ENCODE data around the gene DOCK11. TPM values are rescaled to one million over a fixed set of nuclear protein-coding genes. Genes with fewer than 3 reads are reported as not detected.
A peak's percentile ranks its signal among the peaks of the same experiment; 100 is the strongest.

The DOCK11 gene
- total RNA-seq, 2 experiments from 2014 or later, result 27.0 to 34.7 TPM

- H3K36me3 ChIP-seq (ENCODE audit: insufficient read depth, low read length), result no peaks in the 10 kb centered on the region
- H3K4me1 ChIP-seq (ENCODE audit: insufficient read depth, low read length, poor library complexity, severe bottlenecking), result peaks cover 20% of the 10 kb centered on the region
- ChIA-PET POLR2A (interaction anchor here (0.6 to 1.0 kb wide), 6 partner anchors 9 to 1412 kb away, joined by 3 to 5 read pairs (median 3); no protein-coding TSS in a partner anchor), CTCF (ENCODE audit: unreplicated experiment) (no interaction called here)
- no peaks in the 10 kb centered on the region for H4K20me1 ChIP-seq (ENCODE audit: insufficient read depth, low read length)
- no peaks in the 10 kb centered on the region for H3K9me2 ChIP-seq (ENCODE audit: insufficient read depth, low read length)
- H3K9me3 ChIP-seq (ENCODE audit: low read length), result no peaks in the 10 kb centered on the region
- peak overlapping the region; percentile 72 for H2AFZ ChIP-seq (ENCODE audit: low read length)
- peak; percentile 31 for DNase-seq (ENCODE audit: low spot score)
- no TSS peak for BruUV-seq (replicated peaks)
- H3K79me2 ChIP-seq (ENCODE audit: insufficient read depth, low read depth, low read length), result peaks cover 4% of the 10 kb centered on the region; the same call in 1 of the 2 replicates
- peak overlapping the region; percentile 65 for H3K4me3 ChIP-seq (ENCODE audit: low read depth, low read length, poor library complexity, severe bottlenecking)
- intact Hi-C loops (cut with micrococcal nuclease; ENCODE audit: unreplicated experiment), result no loop called here
- H3K27ac ChIP-seq (ENCODE audit: low read depth, low read length, poor library complexity, severe bottlenecking), result peak overlapping the region; percentile 59
- H3K4me2 ChIP-seq (ENCODE audit: low read length), result peak overlapping the region; percentile 94
- no peak for TF ChIP-seq CTCF (conservative IDR thresholded peaks at IDR 0.05; ENCODE audit: low read length)
These were observed 32.6 kb downstream of the DOCK11 start for GRCh38 chrX:118528071-118528737.

GRCh38 chrX:118530219-118530911, 34.8 kb downstream of the DOCK11 start:
- BruUV-seq (replicated peaks), result no TSS peak
- intact Hi-C loops (cut with micrococcal nuclease; ENCODE audit: unreplicated experiment), result no loop called here
- no peak overlapping the region for H3K27ac ChIP-seq (ENCODE audit: low read depth, low read length, poor library complexity, severe bottlenecking)

More at GRCh38 chrX:118530219-118530911, 34.8 kb downstream of the DOCK11 start:
- TF ChIP-seq CTCF (conservative IDR thresholded peaks at IDR 0.05; ENCODE audit: low read length) (no peak), EZH2phosphoT487 (IDR thresholded peaks at IDR 0.05; ENCODE audit: borderline replicate concordance, low read depth, low read length) (no peak)
- H4K20me1 ChIP-seq (ENCODE audit: insufficient read depth, low read length), result no peaks in the 10 kb centered on the region
- no peak overlapping the region for H3K4me3 ChIP-seq (ENCODE audit: low read depth, low read length, poor library complexity, severe bottlenecking)
- ChIA-PET CTCF (ENCODE audit: unreplicated experiment) (no interaction called here), POLR2A (interaction anchor here (0.7 to 0.9 kb wide), 3 partner anchors 15 to 35 kb away, joined by 3 to 5 read pairs (median 3); partner anchors contain the start of gene DOCK11)
- H3K9me2 ChIP-seq (ENCODE audit: insufficient read depth, low read length), result no peaks in the 10 kb centered on the region
- H3K79me2 ChIP-seq (ENCODE audit: insufficient read depth, low read depth, low read length), result peaks cover 7% of the 10 kb centered on the region; the same call in 1 of the 2 replicates
- H3K36me3 ChIP-seq (ENCODE audit: insufficient read depth, low read length), result no peaks in the 10 kb centered on the region
- peaks cover 21% of the 10 kb centered on the region for H3K4me1 ChIP-seq (ENCODE audit: insufficient read depth, low read length, poor library complexity, severe bottlenecking)
- peak overlapping the region; percentile 49 for H3K4me2 ChIP-seq (ENCODE audit: low read length)
- no peak for DNase-seq (ENCODE audit: low spot score)
- no peaks in the 10 kb centered on the region for H3K9me3 ChIP-seq (ENCODE audit: low read length)
- H2AFZ ChIP-seq (ENCODE audit: low read length), result no peak overlapping the region
